Smooth muscle cell (in vitro differentiated cells): Measurements from ENCODE around the gene RNF44. TPM values are rescaled to one million over a fixed set of nuclear protein-coding genes. Genes with fewer than 3 reads are reported as not detected.

Source experiments
- DNase-seq: peaks from one replicate; lab custom pipeline; 2025; ENCODE audit not compliant: unreplicated experiment; lab: John Stamatoyannopoulos, UW
- H2AFZ ChIP-seq: fragments of 200-600 bp; sonication (generic); 2 replicates; pipeline ENCODE4 v1.6.0; 2016; ENCODE audit warnings: antibody characterized with exemption, low read depth, mild to moderate bottlenecking
- H3F3A ChIP-seq: fragments of 200-600 bp; sonication (generic); 2 replicates; pipeline ENCODE4 v1.6.0; 2017; ENCODE audit warnings: antibody characterized with exemption, low read depth
- H3K27ac ChIP-seq: fragments of 200-600 bp; sonication (generic); 2 replicates; pipeline ENCODE4 v1.5.1; 2016; ENCODE audit warnings: low read depth, mild to moderate bottlenecking
- H3K27me3 ChIP-seq: fragments of 200-600 bp; sonication (generic); 2 replicates; pipeline ENCODE4 v1.6.1; 2016; ENCODE audit warnings: low read depth, mild to moderate bottlenecking
- H3K36me3 ChIP-seq: fragments of 200-600 bp; sonication (generic); 2 replicates; pipeline ENCODE4 v1.5.1; 2016; ENCODE audit warnings: low read depth
- H3K4me1 ChIP-seq: fragments of 200-600 bp; sonication (generic); 2 replicates; pipeline ENCODE4 v1.5.1; 2016; ENCODE audit warnings: low read depth
- H3K4me2 ChIP-seq: fragments of 200-600 bp; sonication (generic); 2 replicates; pipeline ENCODE4 v1.6.0; 2016; ENCODE audit warnings: mild to moderate bottlenecking
- H3K4me3 ChIP-seq: fragments of 200-600 bp; sonication (generic); 2 replicates; pipeline ENCODE4 v1.5.1; 2016; ENCODE audit warnings: mild to moderate bottlenecking
- H3K79me2 ChIP-seq: fragments of 200-600 bp; sonication (generic); 2 replicates; pipeline ENCODE4 v1.6.0; 2016; ENCODE audit warnings: low read depth, mild to moderate bottlenecking
- H3K9ac ChIP-seq: fragments of 200-600 bp; sonication (generic); 2 replicates; pipeline ENCODE4 v1.6.0; 2016; ENCODE audit warnings: low read depth
- H3K9me3 ChIP-seq: fragments of 200-600 bp; sonication (generic); replicated peaks from 2 replicates; pipeline ENCODE4 v1.5.1; 2016; ENCODE audit warnings: low read depth
- H4K20me1 ChIP-seq: fragments of 200-600 bp; sonication (generic); 2 replicates; pipeline ENCODE4 v1.6.0; 2016; ENCODE audit warnings: low read depth
- WGBS: methylation state at CpG from one replicate; pipeline ENCODE4 v1.1.7; 2016; ENCODE audit warnings: low lambda C conversion rate; 5-methylcytosine and 5-hydroxymethylcytosine counted together
- polyA plus RNA-seq: library from polyadenylated mRNA; unstranded; fragments of >200 nt; fragmentation: Nextera tagmentation; extraction: Ambion mirVana; gene quantifications from 2 replicates; pipeline ENCODE4 v1.2.1, GENCODE V29; 2016
- total RNA-seq: library from RNA; depleted of rRNA; stranded (reverse); fragments of >200 nt; gene quantifications from 2 replicates; pipeline ENCODE4 v1.2.3, GENCODE V29; 2014
- TF ChIP-seq, protein P1 (sequence below): fragments of 200-600 bp; sonication (generic); IDR thresholded peaks from 2 replicates; pipeline ENCODE4 v1.5.1; 2017; ENCODE audit warnings: borderline replicate concordance, mild to moderate bottlenecking, antibody characterized with exemption; ENCODE audit not compliant: insufficient read depth, poor library complexity, severe bottlenecking

Gene RNF44
- total and polyA plus RNA-seq, 2 experiments from 2014 or later: 5.7 to 6.8 TPM

DNA sequence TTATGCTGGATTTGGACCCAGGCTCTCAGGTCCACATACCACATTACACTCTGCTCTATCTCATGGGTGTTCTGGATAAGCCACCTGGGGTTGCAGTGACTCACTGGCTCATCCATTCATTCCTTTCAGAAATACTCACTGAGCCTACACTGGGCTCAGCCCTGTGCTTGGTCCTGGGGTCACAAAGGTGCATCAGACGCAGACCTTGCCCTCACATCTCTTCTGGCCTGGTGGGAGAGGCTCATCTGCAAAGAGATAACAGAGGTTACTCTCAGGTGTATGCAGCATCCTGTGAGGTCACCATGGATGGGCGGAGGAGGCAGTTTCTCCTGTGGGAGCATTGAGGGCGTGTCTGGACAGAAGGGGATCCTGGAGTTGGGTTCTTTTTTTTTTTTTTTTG lies 24.1 kb upstream of the RNF44 start:
- H3K4me2 ChIP-seq: no peak overlapping the region
- no peak overlapping the region for H3K27ac ChIP-seq
- H3K4me3 ChIP-seq: no peak overlapping the region
- 89% methylated on average over 3 of the region's 3 CpGs for WGBS
- H2AFZ ChIP-seq: no peak overlapping the region
- no peaks in the 10 kb centered on the region for H3K4me1 ChIP-seq
- DNase-seq: no peak
- no peaks in the 10 kb centered on the region for H4K20me1 ChIP-seq
- H3K27me3 ChIP-seq: no peaks in the 10 kb centered on the region
- H3K36me3 ChIP-seq: no peaks in the 10 kb centered on the region
- TF ChIP-seq, protein P1, sequence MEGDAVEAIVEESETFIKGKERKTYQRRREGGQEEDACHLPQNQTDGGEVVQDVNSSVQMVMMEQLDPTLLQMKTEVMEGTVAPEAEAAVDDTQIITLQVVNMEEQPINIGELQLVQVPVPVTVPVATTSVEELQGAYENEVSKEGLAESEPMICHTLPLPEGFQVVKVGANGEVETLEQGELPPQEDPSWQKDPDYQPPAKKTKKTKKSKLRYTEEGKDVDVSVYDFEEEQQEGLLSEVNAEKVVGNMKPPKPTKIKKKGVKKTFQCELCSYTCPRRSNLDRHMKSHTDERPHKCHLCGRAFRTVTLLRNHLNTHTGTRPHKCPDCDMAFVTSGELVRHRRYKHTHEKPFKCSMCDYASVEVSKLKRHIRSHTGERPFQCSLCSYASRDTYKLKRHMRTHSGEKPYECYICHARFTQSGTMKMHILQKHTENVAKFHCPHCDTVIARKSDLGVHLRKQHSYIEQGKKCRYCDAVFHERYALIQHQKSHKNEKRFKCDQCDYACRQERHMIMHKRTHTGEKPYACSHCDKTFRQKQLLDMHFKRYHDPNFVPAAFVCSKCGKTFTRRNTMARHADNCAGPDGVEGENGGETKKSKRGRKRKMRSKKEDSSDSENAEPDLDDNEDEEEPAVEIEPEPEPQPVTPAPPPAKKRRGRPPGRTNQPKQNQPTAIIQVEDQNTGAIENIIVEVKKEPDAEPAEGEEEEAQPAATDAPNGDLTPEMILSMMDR: no peak
- no peaks in the 10 kb centered on the region for H3K79me2 ChIP-seq
- H3K9me3 ChIP-seq: no peaks in the 10 kb centered on the region
- H3K9ac ChIP-seq: no peak overlapping the region
- no peaks in the 10 kb centered on the region for H3F3A ChIP-seq

GRCh38 chr5:176560364-176560763 lies 23.2 kb upstream of the RNF44 start:
- Histone ChIP-seq H3K27me3 (no peaks in the 10 kb centered on the region), H3F3A (no peaks in the 10 kb centered on the region), H3K9me3 (no peaks in the 10 kb centered on the region), H3K4me1 (no peaks in the 10 kb centered on the region), H3K9ac (no peak overlapping the region), H3K4me2 (no peak overlapping the region), H3K79me2 (no peaks in the 10 kb centered on the region), H3K36me3 (no peaks in the 10 kb centered on the region), H4K20me1 (no peaks in the 10 kb centered on the region), H2AFZ (no peak overlapping the region), H3K4me3 (no peak overlapping the region), H3K27ac (no peak overlapping the region)
- TF ChIP-seq, protein P1: no peak
- 77% methylated on average over 8 of the region's 8 CpGs for WGBS
- no peak for DNase-seq

- no peaks in the 10 kb centered on the region for H3F3A ChIP-seq
- no peak overlapping the region for H3K27ac ChIP-seq
- H3K36me3 ChIP-seq: no peaks in the 10 kb centered on the region
- H4K20me1 ChIP-seq: no peaks in the 10 kb centered on the region
- 81% methylated on average over 5 of the region's 5 CpGs for WGBS
- no peaks in the 10 kb centered on the region for H3K79me2 ChIP-seq
- no peak overlapping the region for H3K9ac ChIP-seq
- TF ChIP-seq, protein P1: no peak
- H3K4me3 ChIP-seq: no peak overlapping the region
- H3K4me2 ChIP-seq: no peak overlapping the region
- H2AFZ ChIP-seq: no peak overlapping the region
- no peaks in the 10 kb centered on the region for H3K4me1 ChIP-seq
- no peaks in the 10 kb centered on the region for H3K9me3 ChIP-seq
- DNase-seq: no peak
- no peaks in the 10 kb centered on the region for H3K27me3 ChIP-seq
Observed at GRCh38 chr5:176559683-176560082, 22.5 kb upstream of the RNF44 start.

DNA sequence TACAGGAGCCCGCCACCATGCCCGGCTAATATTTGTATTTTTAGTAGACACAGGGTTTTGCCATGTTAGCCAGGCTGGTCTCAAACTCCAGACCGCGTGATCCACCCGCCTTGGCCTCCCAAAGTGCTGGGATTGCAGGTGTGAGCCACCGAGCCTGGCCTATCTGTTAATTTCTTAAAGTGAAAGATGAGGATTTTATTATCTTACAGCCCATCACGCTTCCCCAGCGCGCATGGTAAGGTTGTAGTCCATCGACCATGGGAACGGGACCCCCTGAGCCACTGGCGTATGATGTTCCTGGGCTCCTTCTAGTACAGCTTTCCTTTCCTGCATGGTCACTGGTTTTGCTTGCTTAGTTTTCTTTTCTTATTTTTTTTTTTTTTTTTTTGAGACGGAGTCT lies 20.6 kb upstream of the RNF44 start:
- H3K4me2 ChIP-seq: no peak overlapping the region
- H3K4me3 ChIP-seq: no peak overlapping the region
- no peaks in the 10 kb centered on the region for H3K4me1 ChIP-seq
- no peaks in the 10 kb centered on the region for H3K79me2 ChIP-seq
- no peaks in the 10 kb centered on the region for H3K27me3 ChIP-seq
- DNase-seq: no peak
- no peak overlapping the region for H3K27ac ChIP-seq
- H3F3A ChIP-seq: no peaks in the 10 kb centered on the region
- H3K36me3 ChIP-seq: no peaks in the 10 kb centered on the region
- no peak overlapping the region for H2AFZ ChIP-seq
- 94% methylated on average over 13 of the region's 13 CpGs for WGBS
- no peak overlapping the region for H3K9ac ChIP-seq
- TF ChIP-seq, protein P1: no peak
- H4K20me1 ChIP-seq: no peaks in the 10 kb centered on the region
- H3K9me3 ChIP-seq: no peaks in the 10 kb centered on the region
